K562 (cell line): ENCODE data around the gene MYOZ1. TPM values are rescaled to one million over a fixed set of nuclear protein-coding genes. Genes with fewer than 3 reads are reported as not detected.

ENCODE experiments used
- CBFB ChIP-seq: sonication (generic); formaldehyde crosslinking; IDR thresholded peaks from 2 replicates; pipeline ENCODE4 v1.4.0; 2020; ENCODE audit warnings: mild to moderate bottlenecking, missing genetic modification reagents
- EWSR1 ChIP-seq: fragments of 450-650 bp; IDR thresholded peaks from 2 replicates; pipeline ENCODE4 v1.6.1; 2018; ENCODE audit warnings: borderline replicate concordance, mild to moderate bottlenecking, low read depth, moderate library complexity; ENCODE audit not compliant: partially characterized antibody
- HDAC1 ChIP-seq, 2 experiments: fragments of 450-650 bp; IDR thresholded peaks; 2 replicates each; pipeline ENCODE4 v1.6.1; 2016 to 2017; ENCODE audit warnings: inconsistent platforms in 1 of 2, mild to moderate bottlenecking in 1 of 2, moderate library complexity in 1 of 2
- MTA2 ChIP-seq: fragments of 450-650 bp; IDR thresholded peaks from 2 replicates; pipeline ENCODE4 v1.6.1; 2016; ENCODE audit warnings: low read depth
- NFRKB ChIP-seq: fragments of 450-650 bp; IDR thresholded peaks from 2 replicates; pipeline ENCODE4 v1.6.1; 2016; ENCODE audit warnings: low read depth
- PCBP1 ChIP-seq: fragments of 200-400 bp; formaldehyde crosslinking; IDR thresholded peaks from 2 replicates; pipeline ENCODE4 v1.6.1; 2018; ENCODE audit warnings: mild to moderate bottlenecking, low read depth, low read length; ENCODE audit not compliant: poor library complexity, severe bottlenecking
- ZNF140 ChIP-seq: fragments of 250-450 bp; sonication (Bioruptor Pico); IDR thresholded peaks from 2 replicates; pipeline ENCODE4 v1.8.0; 2021; ENCODE audit warnings: moderate library complexity, mild to moderate bottlenecking, inconsistent platforms
- ZNF175 ChIP-seq: fragments of 200-800 bp; sonication (Bioruptor generic); IDR thresholded peaks from 2 replicates; pipeline ENCODE4 v1.6.1; 2016; ENCODE audit warnings: low read depth, mild to moderate bottlenecking, missing genetic modification characterization, missing compliant biosample characterization
- ZNF347 ChIP-seq: fragments of 450-650 bp; formaldehyde crosslinking; IDR thresholded peaks from 2 replicates; pipeline ENCODE4 v1.4.0; 2020; ENCODE audit warnings: low read depth, mild to moderate bottlenecking, moderate library complexity
- ZNF668 ChIP-seq: fragments of 250-450 bp; sonication (Bioruptor Pico); IDR thresholded peaks from 2 replicates; pipeline ENCODE4 v1.8.0; 2022; ENCODE audit warnings: mild to moderate bottlenecking, inconsistent platforms
- ZNF764 ChIP-seq: fragments of 250-450 bp; sonication (Bioruptor Pico); IDR thresholded peaks from 2 replicates; pipeline ENCODE4 v1.4.0; 2020; ENCODE audit warnings: low read depth, mild to moderate bottlenecking, moderate library complexity
- ZZZ3 ChIP-seq: fragments of 450-650 bp; IDR thresholded peaks from 2 replicates; pipeline ENCODE4 v1.6.1; 2016; ENCODE audit warnings: antibody characterized with exemption, mild to moderate bottlenecking, moderate library complexity
- polyA plus RNA-seq, 8 experiments: library from polyadenylated mRNA; depleted of rRNA in 4 of 8; stranded (reverse) in 5 of 8; unstranded in 3 of 8; fragments of >200 nt; fragmentation: Nextera tagmentation in 2 of 8; fragmentation: Illumina TruSeq in 1 of 8; extraction: Ambion mirVana in 2 of 8; extraction: Trizol in 1 of 8; gene quantifications; 2 replicates each; pipeline versions ENCODE4 v1.2.1 to v1.2.3, GENCODE V29; 2011 to 2014; ENCODE audit warnings: inconsistent platforms in 1 of 8, missing spikeins in 1 of 8
- total RNA-seq, 7 experiments: library from RNA; depleted of rRNA in 6 of 7; stranded (reverse); fragments of >200 nt in 6 of 7; fragmentation: Illumina TruSeq in 2 of 7; extraction: Trizol in 2 of 7; gene quantifications; 2 replicates each; pipeline versions ENCODE4 v1.2.1 to v1.2.3, GENCODE V29; 2011 to 2021; ENCODE audit warnings: low replicate concordance in 1 of 7
- TF ChIP-seq, protein P1 (sequence below): fragments of 450-650 bp; formaldehyde crosslinking; IDR thresholded peaks from 2 replicates; pipeline ENCODE4 v1.4.0; 2020; ENCODE audit warnings: mild to moderate bottlenecking, moderate library complexity
- TF ChIP-seq, protein P2 (sequence below): fragments of 450-650 bp; formaldehyde crosslinking; conservative IDR thresholded peaks from 2 replicates; pipeline ENCODE4 v1.4.0; 2022; ENCODE audit warnings: mild to moderate bottlenecking, missing genetic modification characterization
- TF ChIP-seq, protein P3 (sequence below): fragments of 250-450 bp; sonication (Bioruptor Pico); IDR thresholded peaks from 2 replicates; pipeline ENCODE4 v1.5.0; 2021
- TF ChIP-seq, protein P4 (sequence below): fragments of 450-650 bp; IDR thresholded peaks from 2 replicates; pipeline ENCODE4 v1.6.1; 2017; ENCODE audit warnings: mild to moderate bottlenecking, moderate library complexity
- TF ChIP-seq, protein P5 (sequence below): fragments of 200-800 bp; sonication (Bioruptor generic); IDR thresholded peaks from 2 replicates; pipeline ENCODE4 v1.6.1; 2017; ENCODE audit warnings: missing genetic modification characterization, missing compliant biosample characterization
- TF ChIP-seq, protein P6 (sequence below): fragments of 450-650 bp; IDR thresholded peaks from 2 replicates; pipeline ENCODE4 v1.6.1; 2017; ENCODE audit warnings: antibody characterized with exemption

Gene MYOZ1
- total and polyA plus RNA-seq, 9 of the 15 experiments (the other 6 are each of a cell fraction or from before 2014, with no cell fraction given) = 0.03 to 0.18 (median 0.07) TPM; not detected in 5

DNA sequence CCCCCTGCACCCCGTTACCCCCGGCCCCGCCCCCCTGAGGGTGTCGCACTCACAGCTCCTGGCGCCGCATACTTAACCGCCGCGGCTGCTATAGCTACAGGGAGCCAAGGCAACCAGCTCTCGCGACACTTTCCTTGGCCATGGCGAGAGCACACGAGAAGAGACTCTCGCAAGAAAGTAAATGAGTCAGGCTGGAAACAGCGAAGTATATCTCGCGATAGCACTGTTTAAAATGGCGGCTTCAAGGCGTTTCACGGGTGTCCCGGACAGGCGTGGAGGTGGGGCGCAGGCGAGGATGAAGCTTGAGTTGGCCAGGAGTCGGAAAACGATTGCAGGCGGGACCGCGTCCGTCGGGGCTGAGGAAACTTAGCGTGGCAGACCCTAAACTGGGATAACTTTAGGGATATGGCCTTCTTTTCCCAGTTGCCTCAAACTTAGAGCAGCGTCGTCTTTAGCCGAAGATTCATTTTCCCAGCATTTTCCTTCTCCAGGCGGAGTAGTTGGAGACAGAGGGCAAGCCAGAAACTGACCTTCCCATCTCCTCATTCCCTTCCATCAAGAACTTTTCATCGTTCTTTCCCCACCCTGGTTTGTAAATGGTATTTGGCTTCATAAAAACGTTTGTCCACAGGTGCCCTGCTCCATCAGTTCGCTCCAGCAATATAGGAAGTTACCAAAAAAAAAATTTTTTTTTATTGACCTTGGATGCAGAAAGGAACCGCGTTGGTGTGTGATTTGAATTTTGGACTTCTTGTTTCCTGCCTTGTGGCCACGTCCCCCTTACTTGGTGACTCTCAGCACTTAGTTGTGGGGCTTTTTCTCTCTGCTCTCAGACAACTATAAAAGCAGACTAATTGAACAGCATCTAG lies 15.2 kb downstream of the MYOZ1 start (continued):
- TF ChIP-seq, protein P1, sequence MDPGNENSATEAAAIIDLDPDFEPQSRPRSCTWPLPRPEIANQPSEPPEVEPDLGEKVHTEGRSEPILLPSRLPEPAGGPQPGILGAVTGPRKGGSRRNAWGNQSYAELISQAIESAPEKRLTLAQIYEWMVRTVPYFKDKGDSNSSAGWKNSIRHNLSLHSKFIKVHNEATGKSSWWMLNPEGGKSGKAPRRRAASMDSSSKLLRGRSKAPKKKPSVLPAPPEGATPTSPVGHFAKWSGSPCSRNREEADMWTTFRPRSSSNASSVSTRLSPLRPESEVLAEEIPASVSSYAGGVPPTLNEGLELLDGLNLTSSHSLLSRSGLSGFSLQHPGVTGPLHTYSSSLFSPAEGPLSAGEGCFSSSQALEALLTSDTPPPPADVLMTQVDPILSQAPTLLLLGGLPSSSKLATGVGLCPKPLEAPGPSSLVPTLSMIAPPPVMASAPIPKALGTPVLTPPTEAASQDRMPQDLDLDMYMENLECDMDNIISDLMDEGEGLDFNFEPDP = no peak
- TF ChIP-seq ZNF668 (CRISPR knock-in tag) (no peak), ZNF347 (no peak), ZNF175 (no peak), ZNF140 (CRISPR knock-in tag) (no peak), ZNF764 (CRISPR knock-in tag) (no peak), NFRKB (peak; percentile 99), EWSR1 (no peak), HDAC1 (IDR thresholded peaks at IDR 0.05) (peak in 1 of 2 experiments; percentile 84; a peak in 2 of 4 replicates), PCBP1 (no peak), ZZZ3 (no peak), CBFB (CRISPR knock-in tag) (peak; percentile 58; the same call in 1 of the 2 replicates), MTA2 (peak; percentile 49; the same call in 1 of the 2 replicates)
- TF ChIP-seq, protein P2, sequence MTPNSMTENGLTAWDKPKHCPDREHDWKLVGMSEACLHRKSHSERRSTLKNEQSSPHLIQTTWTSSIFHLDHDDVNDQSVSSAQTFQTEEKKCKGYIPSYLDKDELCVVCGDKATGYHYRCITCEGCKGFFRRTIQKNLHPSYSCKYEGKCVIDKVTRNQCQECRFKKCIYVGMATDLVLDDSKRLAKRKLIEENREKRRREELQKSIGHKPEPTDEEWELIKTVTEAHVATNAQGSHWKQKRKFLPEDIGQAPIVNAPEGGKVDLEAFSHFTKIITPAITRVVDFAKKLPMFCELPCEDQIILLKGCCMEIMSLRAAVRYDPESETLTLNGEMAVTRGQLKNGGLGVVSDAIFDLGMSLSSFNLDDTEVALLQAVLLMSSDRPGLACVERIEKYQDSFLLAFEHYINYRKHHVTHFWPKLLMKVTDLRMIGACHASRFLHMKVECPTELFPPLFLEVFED (CRISPR knock-in tag) = peak; percentile 59; the same call in 1 of the 2 replicates
- TF ChIP-seq, protein P3, sequence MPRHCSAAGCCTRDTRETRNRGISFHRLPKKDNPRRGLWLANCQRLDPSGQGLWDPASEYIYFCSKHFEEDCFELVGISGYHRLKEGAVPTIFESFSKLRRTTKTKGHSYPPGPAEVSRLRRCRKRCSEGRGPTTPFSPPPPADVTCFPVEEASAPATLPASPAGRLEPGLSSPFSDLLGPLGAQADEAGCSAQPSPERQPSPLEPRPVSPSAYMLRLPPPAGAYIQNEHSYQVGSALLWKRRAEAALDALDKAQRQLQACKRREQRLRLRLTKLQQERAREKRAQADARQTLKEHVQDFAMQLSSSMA (CRISPR knock-in tag) = no peak
- TF ChIP-seq, protein P4, sequence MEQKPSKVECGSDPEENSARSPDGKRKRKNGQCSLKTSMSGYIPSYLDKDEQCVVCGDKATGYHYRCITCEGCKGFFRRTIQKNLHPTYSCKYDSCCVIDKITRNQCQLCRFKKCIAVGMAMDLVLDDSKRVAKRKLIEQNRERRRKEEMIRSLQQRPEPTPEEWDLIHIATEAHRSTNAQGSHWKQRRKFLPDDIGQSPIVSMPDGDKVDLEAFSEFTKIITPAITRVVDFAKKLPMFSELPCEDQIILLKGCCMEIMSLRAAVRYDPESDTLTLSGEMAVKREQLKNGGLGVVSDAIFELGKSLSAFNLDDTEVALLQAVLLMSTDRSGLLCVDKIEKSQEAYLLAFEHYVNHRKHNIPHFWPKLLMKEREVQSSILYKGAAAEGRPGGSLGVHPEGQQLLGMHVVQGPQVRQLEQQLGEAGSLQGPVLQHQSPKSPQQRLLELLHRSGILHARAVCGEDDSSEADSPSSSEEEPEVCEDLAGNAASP = no peak
- TF ChIP-seq, protein P5, sequence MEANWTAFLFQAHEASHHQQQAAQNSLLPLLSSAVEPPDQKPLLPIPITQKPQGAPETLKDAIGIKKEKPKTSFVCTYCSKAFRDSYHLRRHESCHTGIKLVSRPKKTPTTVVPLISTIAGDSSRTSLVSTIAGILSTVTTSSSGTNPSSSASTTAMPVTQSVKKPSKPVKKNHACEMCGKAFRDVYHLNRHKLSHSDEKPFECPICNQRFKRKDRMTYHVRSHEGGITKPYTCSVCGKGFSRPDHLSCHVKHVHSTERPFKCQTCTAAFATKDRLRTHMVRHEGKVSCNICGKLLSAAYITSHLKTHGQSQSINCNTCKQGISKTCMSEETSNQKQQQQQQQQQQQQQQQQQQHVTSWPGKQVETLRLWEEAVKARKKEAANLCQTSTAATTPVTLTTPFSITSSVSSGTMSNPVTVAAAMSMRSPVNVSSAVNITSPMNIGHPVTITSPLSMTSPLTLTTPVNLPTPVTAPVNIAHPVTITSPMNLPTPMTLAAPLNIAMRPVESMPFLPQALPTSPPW = peak; percentile 93
- TF ChIP-seq, protein P6, sequence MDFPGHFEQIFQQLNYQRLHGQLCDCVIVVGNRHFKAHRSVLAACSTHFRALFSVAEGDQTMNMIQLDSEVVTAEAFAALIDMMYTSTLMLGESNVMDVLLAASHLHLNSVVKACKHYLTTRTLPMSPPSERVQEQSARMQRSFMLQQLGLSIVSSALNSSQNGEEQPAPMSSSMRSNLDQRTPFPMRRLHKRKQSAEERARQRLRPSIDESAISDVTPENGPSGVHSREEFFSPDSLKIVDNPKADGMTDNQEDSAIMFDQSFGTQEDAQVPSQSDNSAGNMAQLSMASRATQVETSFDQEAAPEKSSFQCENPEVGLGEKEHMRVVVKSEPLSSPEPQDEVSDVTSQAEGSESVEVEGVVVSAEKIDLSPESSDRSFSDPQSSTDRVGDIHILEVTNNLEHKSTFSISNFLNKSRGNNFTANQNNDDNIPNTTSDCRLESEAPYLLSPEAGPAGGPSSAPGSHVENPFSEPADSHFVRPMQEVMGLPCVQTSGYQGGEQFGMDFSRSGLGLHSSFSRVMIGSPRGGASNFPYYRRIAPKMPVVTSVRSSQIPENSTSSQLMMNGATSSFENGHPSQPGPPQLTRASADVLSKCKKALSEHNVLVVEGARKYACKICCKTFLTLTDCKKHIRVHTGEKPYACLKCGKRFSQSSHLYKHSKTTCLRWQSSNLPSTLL = no peak
